Dendritic cell treated with granulocyte-macrophage colony-stimulating factor and Interleukin-4, amounts not matched to agents 40 ng/mL and 50 ng/mL, for 4 days (primary cell): ENCODE results near the gene INPP5F.

Experiments
- H3K27ac Mint-ChIP-seq: one replicate; pipeline ENCODE4 v1.8.0; 2022; ENCODE audit warnings: mild to moderate bottlenecking, mixed read lengths
- H3K27me3 Mint-ChIP-seq: one replicate; pipeline ENCODE4 v1.8.0; 2022; ENCODE audit warnings: mild to moderate bottlenecking, mixed read lengths
- H3K36me3 Mint-ChIP-seq: one replicate; pipeline ENCODE4 v1.8.0; 2022; ENCODE audit warnings: low read depth, mixed read lengths
- H3K4me1 Mint-ChIP-seq: one replicate; pipeline ENCODE4 v1.8.0; 2022; ENCODE audit warnings: low read depth, mixed read lengths
- H3K4me3 Mint-ChIP-seq: one replicate; pipeline ENCODE4 v1.8.0; 2022; ENCODE audit warnings: mild to moderate bottlenecking, moderate library complexity, mixed read lengths
- H3K9me3 Mint-ChIP-seq: one replicate; pipeline ENCODE4 v1.8.0; 2022; ENCODE audit warnings: mixed read lengths
- intact Hi-C: fragments of 100-400 bp; cut with micrococcal nuclease; formaldehyde crosslinking; loops from one replicate; pipeline ENCODE4 v1.15.0; 2022

The INPP5F gene

GRCh38 chr10:119871881-119872609 lies 146.2 kb downstream of the INPP5F start:
- peaks cover 19% of the 10 kb centered on the region for H3K36me3 Mint-ChIP-seq
- peak overlapping the region; percentile 94 for H3K27ac Mint-ChIP-seq
- H3K9me3 Mint-ChIP-seq, result no peaks in the 10 kb centered on the region
- H3K4me3 Mint-ChIP-seq, result peak overlapping the region; percentile 85
- H3K4me1 Mint-ChIP-seq, result peaks cover 35% of the 10 kb centered on the region
- intact Hi-C loops, result no loop called here
- H3K27me3 Mint-ChIP-seq, result no peaks in the 10 kb centered on the region

DNA sequence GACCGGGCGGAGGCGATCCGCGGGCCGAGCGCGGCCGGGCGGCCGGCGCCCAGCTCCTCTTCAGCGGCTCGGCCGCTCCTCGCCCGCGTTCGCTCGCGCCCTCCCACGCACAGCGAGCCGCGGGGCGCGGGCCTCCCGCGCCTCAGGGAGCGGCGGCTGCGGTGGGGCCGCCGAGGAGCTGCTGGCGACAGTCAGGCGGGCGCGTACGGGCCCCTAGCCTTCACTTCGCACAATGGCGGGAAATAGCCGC lies 146.7 kb downstream of the INPP5F start, which contains the start of gene MCMBP:
TSS of gene MCMBP (minus strand) at position 234 of the 250 bp plus-strand sequence. CDS start 259 bp downstream, outside the sequence.
- H3K4me1 Mint-ChIP-seq, result peaks cover 31% of the 10 kb centered on the region
- H3K27me3 Mint-ChIP-seq, result no peaks in the 10 kb centered on the region
- peak within 1 kb of the TSS; percentile 85 for H3K4me3 Mint-ChIP-seq
- H3K9me3 Mint-ChIP-seq, result no peaks in the 10 kb centered on the region
- H3K36me3 Mint-ChIP-seq, result peaks cover 19% of the 10 kb centered on the region
- intact Hi-C loops, result no loop called here
- H3K27ac Mint-ChIP-seq, result peak within 1 kb of the TSS; percentile 94

- Mint-ChIP-seq H3K36me3 (peaks cover 19% of the 10 kb centered on the region), H3K9me3 (no peaks in the 10 kb centered on the region), H3K4me1 (peaks cover 27% of the 10 kb centered on the region), H3K27me3 (no peaks in the 10 kb centered on the region), H3K4me3 (peak overlapping the region; percentile 85), H3K27ac (peak overlapping the region; percentile 94)
- intact Hi-C loops, result loop anchor here (1.0 kb wide), 1 partner anchor 19 kb away; the partner anchor contains the start of gene SEC23IP
Measured at GRCh38 chr10:119872860-119873681, 147.2 kb downstream of the INPP5F start.

DNA sequence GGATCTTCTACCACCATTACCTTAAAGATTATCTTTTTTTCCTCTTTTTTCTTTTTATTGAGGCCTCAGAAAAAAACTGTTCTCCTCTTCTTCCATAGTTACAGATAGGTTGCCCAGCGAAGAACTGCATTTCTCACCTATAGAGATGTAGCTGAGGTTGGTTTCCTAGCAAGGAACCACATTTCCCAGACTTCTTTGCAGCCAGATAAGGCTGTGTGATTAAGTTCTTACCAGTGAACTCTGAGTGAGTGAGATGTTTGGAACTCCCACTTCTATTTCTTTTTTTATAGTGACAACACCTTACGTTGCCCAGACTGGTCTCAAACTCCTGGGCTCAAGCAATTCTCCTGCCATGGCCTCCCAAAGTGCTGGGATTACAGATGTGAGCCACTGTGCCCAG lies 152.7 kb downstream of the INPP5F start:
- intact Hi-C loops, result no loop called here
- Mint-ChIP-seq H3K4me3 (no peak overlapping the region), H3K27ac (no peak overlapping the region), H3K4me1 (peaks cover 8% of the 10 kb centered on the region), H3K36me3 (no peaks in the 10 kb centered on the region), H3K9me3 (no peaks in the 10 kb centered on the region), H3K27me3 (no peaks in the 10 kb centered on the region)
